ENCODE measurements around the gene DLGAP1.

Gene DLGAP1

GRCh38 chr18:3747176-3747973 is 707.7 kb downstream of the DLGAP1 start:
- intact Hi-C loops (cut with micrococcal nuclease): loop anchor here (2.0 to 5.0 kb wide), 2 partner anchors 21 to 35 kb away; no protein-coding TSS in a partner anchor
- H3K9me3 Mint-ChIP-seq: peaks cover 17% of the 10 kb centered on the region
- no peak overlapping the region for H3K4me3 Mint-ChIP-seq
- H3K4me1 Mint-ChIP-seq (ENCODE audit: low read depth): peaks cover 48% of the 10 kb centered on the region
- peak overlapping the region; percentile 76 for H3K27ac Mint-ChIP-seq
- H3K36me3 Mint-ChIP-seq (ENCODE audit: low read depth): no peaks in the 10 kb centered on the region
- no peaks in the 10 kb centered on the region for H3K27me3 Mint-ChIP-seq

DNA sequence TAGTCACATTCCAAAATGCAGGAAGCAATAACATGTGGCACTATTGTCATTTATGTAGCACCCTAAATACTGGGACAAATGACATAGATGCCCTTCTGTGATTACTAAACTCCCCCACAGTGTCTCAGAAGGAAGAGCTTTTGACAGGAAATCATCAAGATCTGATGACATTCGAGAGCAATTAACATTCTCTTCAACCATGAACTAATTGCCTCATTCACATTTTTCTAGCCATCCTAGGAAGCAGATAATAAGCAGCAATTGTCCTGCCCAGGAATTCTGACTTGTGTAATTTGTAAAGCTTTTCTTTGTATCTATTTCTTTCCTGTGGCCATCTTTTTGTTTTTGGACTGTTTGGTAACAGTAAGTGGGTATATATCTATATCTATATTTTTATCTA is 712.6 kb downstream of the DLGAP1 start:
- no peak overlapping the region for H3K4me3 Mint-ChIP-seq
- no peaks in the 10 kb centered on the region for H3K27me3 Mint-ChIP-seq
- H3K4me1 Mint-ChIP-seq (ENCODE audit: low read depth): peaks cover 13% of the 10 kb centered on the region
- H3K9me3 Mint-ChIP-seq: peaks cover 11% of the 10 kb centered on the region
- no peak overlapping the region for H3K27ac Mint-ChIP-seq
- intact Hi-C loops (cut with micrococcal nuclease): no loop called here
- H3K36me3 Mint-ChIP-seq (ENCODE audit: low read depth): peaks cover 4% of the 10 kb centered on the region

DNA sequence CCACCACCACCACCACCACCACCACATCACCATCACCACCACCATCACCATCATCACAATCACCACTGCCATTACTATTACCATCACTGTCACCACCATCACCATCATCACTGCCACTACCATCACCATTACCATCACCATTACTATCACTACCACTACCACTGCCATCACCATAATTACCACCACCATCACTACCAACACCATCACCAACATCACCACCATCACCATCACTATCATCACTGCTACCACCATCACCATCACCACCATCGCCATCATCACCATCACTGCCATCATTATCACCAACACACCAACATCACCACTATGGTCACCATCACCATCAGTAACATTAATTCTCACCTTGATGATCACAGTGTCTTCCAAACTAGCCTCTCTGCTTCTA is 713.8 kb downstream of the DLGAP1 start:
- H3K9me3 Mint-ChIP-seq: peaks cover 11% of the 10 kb centered on the region
- H3K27ac Mint-ChIP-seq: peak overlapping the region; percentile 3
- no peaks in the 10 kb centered on the region for H3K27me3 Mint-ChIP-seq
- H3K4me1 Mint-ChIP-seq (ENCODE audit: low read depth): peaks cover 8% of the 10 kb centered on the region
- H3K4me3 Mint-ChIP-seq: no peak overlapping the region
- intact Hi-C loops (cut with micrococcal nuclease): no loop called here
- H3K36me3 Mint-ChIP-seq (ENCODE audit: low read depth): peaks cover 4% of the 10 kb centered on the region

DNA sequence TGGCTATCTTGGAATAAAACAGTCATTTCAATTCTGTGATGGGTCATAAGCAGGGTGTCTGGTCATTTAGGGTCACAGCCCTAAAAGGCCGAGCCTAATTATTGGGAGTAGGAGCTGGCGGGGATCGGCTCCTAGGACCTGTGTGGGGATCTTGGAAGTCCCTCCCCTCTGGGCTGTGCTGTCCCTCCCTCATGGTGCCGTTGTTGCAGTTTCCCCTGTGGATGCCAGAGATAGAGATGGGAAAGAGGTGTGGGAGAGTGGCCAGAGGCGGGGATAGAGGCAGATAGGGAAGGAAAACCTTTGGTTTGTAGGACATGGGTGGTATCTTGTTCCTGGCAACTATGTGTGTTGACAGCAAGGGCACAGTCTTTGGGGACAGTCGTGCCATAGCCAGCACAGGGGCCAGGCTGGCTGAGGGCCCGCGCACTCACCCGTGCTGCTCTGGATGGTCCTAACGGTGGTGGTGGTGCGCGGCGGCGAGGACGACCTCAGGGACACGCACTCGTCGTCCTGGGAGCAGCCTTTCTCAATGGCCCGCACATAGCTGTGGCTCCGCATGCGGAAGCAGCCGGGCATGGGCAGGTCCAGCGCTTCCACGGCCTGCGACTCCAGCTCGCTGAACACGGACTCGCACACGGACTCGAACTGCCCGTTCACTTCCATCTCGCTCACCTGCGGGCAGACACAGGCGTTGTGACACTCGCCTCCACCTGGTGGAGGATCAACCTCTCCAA is 726.2 kb downstream of the DLGAP1 start:
- Mint-ChIP-seq H3K27me3 (peaks cover 1% of the 10 kb centered on the region), H3K4me3 (no peak overlapping the region), H3K36me3 (ENCODE audit: low read depth) (no peaks in the 10 kb centered on the region), H3K27ac (peak overlapping the region; percentile 31), H3K4me1 (ENCODE audit: low read depth) (peaks cover 37% of the 10 kb centered on the region), H3K9me3 (no peaks in the 10 kb centered on the region)
- intact Hi-C loops (cut with micrococcal nuclease): no loop called here

DNA sequence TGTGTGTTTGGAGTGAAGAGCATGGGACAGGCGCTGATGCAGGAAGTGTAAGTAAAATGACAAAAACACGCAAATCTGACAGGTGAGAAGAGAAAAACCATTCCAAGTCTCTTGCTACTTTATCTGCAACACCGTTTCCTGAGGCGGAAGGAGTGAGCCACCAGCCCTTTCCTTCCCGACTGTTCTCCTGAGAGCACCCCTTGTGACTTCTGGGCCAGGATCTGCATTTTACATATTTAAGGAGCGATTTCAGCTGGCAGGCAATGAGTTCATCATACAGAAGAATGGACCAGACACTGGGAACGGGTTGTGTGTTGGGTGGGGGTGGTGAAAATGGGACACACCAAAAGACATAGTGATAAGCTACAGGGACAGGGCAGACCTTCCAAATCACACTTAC is 727.8 kb downstream of the DLGAP1 start:
- H3K27ac Mint-ChIP-seq: peak overlapping the region; percentile 41
- peaks cover 1% of the 10 kb centered on the region for H3K27me3 Mint-ChIP-seq
- intact Hi-C loops (cut with micrococcal nuclease): loop anchor here (2.0 kb wide), 1 partner anchor 20 kb away; no protein-coding TSS in a partner anchor
- peaks cover 53% of the 10 kb centered on the region for H3K4me1 Mint-ChIP-seq (ENCODE audit: low read depth)
- no peak overlapping the region for H3K4me3 Mint-ChIP-seq
- no peaks in the 10 kb centered on the region for H3K9me3 Mint-ChIP-seq
- H3K36me3 Mint-ChIP-seq (ENCODE audit: low read depth): no peaks in the 10 kb centered on the region

DNA sequence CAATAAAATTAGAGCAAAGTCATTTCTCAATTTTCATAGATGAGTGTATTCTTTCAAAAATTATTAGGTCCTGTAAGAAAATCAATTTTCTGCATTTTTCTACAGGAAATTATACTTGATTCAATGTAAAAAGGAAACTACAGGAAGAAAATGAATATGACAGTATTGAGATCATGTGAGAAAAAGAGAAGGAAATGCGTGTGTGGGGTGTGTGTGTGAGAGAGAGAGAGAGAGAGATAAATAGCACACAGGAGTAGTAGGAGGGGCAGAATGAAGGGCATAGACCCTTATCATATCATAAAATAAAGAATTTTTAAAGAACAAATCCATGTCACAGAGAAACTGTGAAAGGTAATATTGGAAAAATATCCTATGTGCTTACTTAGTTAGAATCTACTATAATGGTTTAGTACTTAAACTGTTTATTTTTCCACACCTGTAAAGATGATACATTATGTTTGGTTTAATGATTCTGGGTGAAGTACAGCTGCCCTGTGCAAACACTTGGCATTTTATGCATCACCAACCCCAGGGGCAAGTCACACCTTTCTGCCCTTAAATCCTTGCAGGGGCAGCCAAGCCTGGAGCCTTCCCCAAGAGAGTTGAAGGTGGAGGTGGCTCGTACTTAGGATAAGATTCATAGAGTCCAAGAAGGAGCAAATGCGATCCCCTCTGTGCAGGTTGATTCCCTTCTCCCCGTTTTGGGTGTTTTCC is 728.7 kb downstream of the DLGAP1 start:
- no peaks in the 10 kb centered on the region for H3K36me3 Mint-ChIP-seq (ENCODE audit: low read depth)
- H3K4me1 Mint-ChIP-seq (ENCODE audit: low read depth): peaks cover 58% of the 10 kb centered on the region
- intact Hi-C loops (cut with micrococcal nuclease): loop anchor here (1.0 to 2.0 kb wide), 2 partner anchors 20 to 22 kb away; no protein-coding TSS in a partner anchor
- H3K4me3 Mint-ChIP-seq: no peak overlapping the region
- H3K9me3 Mint-ChIP-seq: no peaks in the 10 kb centered on the region
- H3K27ac Mint-ChIP-seq: peak overlapping the region; percentile 79
- H3K27me3 Mint-ChIP-seq: peaks cover 1% of the 10 kb centered on the region

- peaks cover 65% of the 10 kb centered on the region for H3K4me1 Mint-ChIP-seq (ENCODE audit: low read depth)
- H3K9me3 Mint-ChIP-seq: no peaks in the 10 kb centered on the region
- intact Hi-C loops (cut with micrococcal nuclease): loop anchor here (2.0 kb wide), 1 partner anchor 14 kb away; no protein-coding TSS in a partner anchor
- no peak overlapping the region for H3K4me3 Mint-ChIP-seq
- peaks cover 1% of the 10 kb centered on the region for H3K27me3 Mint-ChIP-seq
- no peaks in the 10 kb centered on the region for H3K36me3 Mint-ChIP-seq (ENCODE audit: low read depth)
- peak overlapping the region; percentile 79 for H3K27ac Mint-ChIP-seq
Observed at GRCh38 chr18:3725115-3725514, 730.0 kb downstream of the DLGAP1 start.

GRCh38 chr18:3723554-3723953 is 731.6 kb downstream of the DLGAP1 start:
- intact Hi-C loops (cut with micrococcal nuclease): no loop called here
- Mint-ChIP-seq H3K4me1 (ENCODE audit: low read depth) (peaks cover 60% of the 10 kb centered on the region), H3K4me3 (no peak overlapping the region)

GRCh38 chr18:3722649-3723433 is 732.3 kb downstream of the DLGAP1 start:
- H3K27ac Mint-ChIP-seq: peak overlapping the region; percentile 79
- intact Hi-C loops (cut with micrococcal nuclease): no loop called here
- H3K4me1 Mint-ChIP-seq (ENCODE audit: low read depth): peaks cover 64% of the 10 kb centered on the region
- no peaks in the 10 kb centered on the region for H3K36me3 Mint-ChIP-seq (ENCODE audit: low read depth)
- H3K4me3 Mint-ChIP-seq: no peak overlapping the region
- peaks cover 1% of the 10 kb centered on the region for H3K27me3 Mint-ChIP-seq
- no peaks in the 10 kb centered on the region for H3K9me3 Mint-ChIP-seq

More at GRCh38 chr18:3723554-3723953, 731.6 kb downstream of the DLGAP1 start:
- no peaks in the 10 kb centered on the region for H3K9me3 Mint-ChIP-seq
- H3K27me3 Mint-ChIP-seq: peaks cover 1% of the 10 kb centered on the region
- H3K36me3 Mint-ChIP-seq (ENCODE audit: low read depth): no peaks in the 10 kb centered on the region
- peak overlapping the region; percentile 79 for H3K27ac Mint-ChIP-seq

DNA sequence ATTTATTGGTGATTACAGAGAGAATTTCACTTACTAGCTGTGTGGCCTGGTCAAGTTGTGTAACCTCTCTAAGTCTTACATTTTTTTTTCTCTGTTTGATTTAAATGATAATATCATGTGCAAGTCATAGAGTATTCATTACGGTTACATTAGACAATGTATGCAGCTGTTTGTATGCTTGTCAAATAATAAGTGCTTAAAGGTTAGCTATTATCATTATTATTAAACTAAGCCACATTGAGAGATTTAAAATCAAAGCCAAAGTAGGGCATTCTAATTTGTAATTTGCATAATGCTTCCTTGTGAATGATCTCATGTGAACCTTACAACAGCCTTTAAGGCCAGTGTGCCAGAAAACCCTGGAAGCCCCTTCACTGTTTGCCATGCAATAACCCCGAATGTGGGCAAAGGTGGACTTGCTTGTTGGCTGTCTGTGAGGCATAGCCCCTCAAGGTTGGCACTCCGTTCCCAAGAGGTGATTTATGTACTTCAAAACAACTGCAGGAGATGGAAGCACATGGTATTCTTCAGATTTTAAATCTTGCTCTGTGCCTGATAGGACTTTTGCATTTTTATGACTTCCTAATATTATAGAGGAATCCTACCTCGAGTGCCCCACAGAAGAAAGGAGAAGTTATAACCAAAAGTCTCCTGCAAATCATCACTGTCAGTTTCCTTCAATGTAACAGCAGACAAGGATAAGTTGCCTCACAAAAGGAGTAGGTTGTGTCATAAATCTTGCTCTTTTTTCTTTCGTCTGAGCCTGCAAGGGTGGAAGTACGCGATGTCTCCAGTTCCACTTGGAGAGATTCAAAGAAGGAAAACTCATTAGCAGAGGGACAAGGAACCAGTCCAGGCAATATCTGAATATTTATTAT is 733.1 kb downstream of the DLGAP1 start:
- no peaks in the 10 kb centered on the region for H3K27me3 Mint-ChIP-seq

DNA sequence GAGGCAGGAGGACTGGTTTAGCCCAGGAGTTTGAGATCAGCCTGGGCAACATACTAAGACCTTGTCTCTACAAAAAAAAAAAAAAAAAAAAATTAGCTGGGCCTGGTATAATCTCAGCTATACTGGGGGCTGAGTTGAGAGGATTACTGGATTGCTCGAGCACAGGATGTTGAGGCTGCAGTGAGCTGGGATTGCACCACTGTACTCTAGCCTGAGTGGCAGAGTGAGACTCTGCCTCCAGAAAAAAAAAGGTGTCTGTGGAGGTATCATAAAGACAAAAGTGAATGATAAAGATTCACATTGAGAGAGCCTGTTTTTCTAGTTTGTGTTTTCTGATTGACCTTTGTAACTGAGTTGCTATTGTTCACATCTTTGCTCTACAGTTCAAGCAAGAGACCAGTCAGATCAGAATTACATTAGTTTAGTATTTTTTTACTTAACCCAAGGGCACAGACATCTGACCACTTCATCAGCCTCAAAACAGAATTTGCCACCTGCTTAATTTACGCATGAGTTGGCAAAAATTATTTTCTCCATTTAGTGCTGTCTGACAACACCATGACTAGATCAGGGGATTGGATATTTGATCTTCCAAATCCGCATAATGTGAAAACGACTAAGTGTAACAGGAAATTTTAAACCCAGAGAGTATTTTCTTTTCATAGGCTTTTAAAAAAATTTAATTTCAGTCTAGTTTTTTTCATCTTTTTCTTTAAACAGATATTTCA is 734.1 kb downstream of the DLGAP1 start:
- H3K27ac Mint-ChIP-seq: no peak overlapping the region
- peaks cover 57% of the 10 kb centered on the region for H3K4me1 Mint-ChIP-seq (ENCODE audit: low read depth)

More for the DNA sequence above, 733.1 kb downstream of the DLGAP1 start:
- intact Hi-C loops (cut with micrococcal nuclease): no loop called here
- H3K4me1 Mint-ChIP-seq (ENCODE audit: low read depth): peaks cover 64% of the 10 kb centered on the region
- no peaks in the 10 kb centered on the region for H3K36me3 Mint-ChIP-seq (ENCODE audit: low read depth)
- peak overlapping the region; percentile 79 for H3K27ac Mint-ChIP-seq
- no peaks in the 10 kb centered on the region for H3K9me3 Mint-ChIP-seq
- no peak overlapping the region for H3K4me3 Mint-ChIP-seq

DNA sequence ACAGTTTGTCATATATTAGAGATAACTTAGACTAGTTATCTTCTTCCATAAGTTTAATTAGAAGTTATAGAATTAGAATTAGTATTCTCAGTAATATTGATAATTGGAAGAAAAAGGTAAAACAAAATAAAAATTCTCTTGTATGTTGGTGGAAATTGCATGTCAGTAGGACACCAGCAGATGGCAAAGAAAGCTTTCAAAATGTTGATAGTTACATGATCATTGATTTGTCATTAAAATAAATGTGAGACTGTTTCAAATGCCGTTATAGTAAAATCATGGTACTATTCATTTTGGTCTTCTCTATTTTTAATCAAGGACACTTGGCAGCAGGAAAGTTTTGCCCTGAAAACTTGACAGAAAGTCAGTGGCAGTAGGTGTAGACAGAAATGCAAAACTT is 734.9 kb downstream of the DLGAP1 start:
- H3K27ac Mint-ChIP-seq: no peak overlapping the region
- H3K4me1 Mint-ChIP-seq (ENCODE audit: low read depth): peaks cover 54% of the 10 kb centered on the region

More for the DNA sequence above, 734.1 kb downstream of the DLGAP1 start:
- Mint-ChIP-seq H3K4me3 (no peak overlapping the region), H3K9me3 (no peaks in the 10 kb centered on the region), H3K36me3 (ENCODE audit: low read depth) (no peaks in the 10 kb centered on the region), H3K27me3 (no peaks in the 10 kb centered on the region)
- intact Hi-C loops (cut with micrococcal nuclease): no loop called here

More for the DNA sequence above, 734.9 kb downstream of the DLGAP1 start:
- intact Hi-C loops (cut with micrococcal nuclease): no loop called here
- no peak overlapping the region for H3K4me3 Mint-ChIP-seq
- H3K36me3 Mint-ChIP-seq (ENCODE audit: low read depth): no peaks in the 10 kb centered on the region
- H3K9me3 Mint-ChIP-seq: no peaks in the 10 kb centered on the region
- H3K27me3 Mint-ChIP-seq: no peaks in the 10 kb centered on the region

All from dendritic cell treated with granulocyte-macrophage colony-stimulating factor and Interleukin-4, amounts not matched to agents 40 ng/mL and 50 ng/mL, for 4 days (primary cell).